ENCODE data around the gene SLC8B1. TPM values are rescaled to one million over a fixed set of nuclear protein-coding genes. Genes with fewer than 3 reads are reported as not detected.

SLC8B1 gene
- total RNA-seq, 1 donor from 2014 or later, result 44.6 TPM

GRCh38 chr12:113302886-113303640 is 31.8 kb downstream of the SLC8B1 start:
- Mint-ChIP-seq H3K4me3 (ENCODE audit: unreplicated experiment) (no peak overlapping the region), H3K4me1 (ENCODE audit: unreplicated experiment) (peaks cover 12% of the 10 kb centered on the region), H3K9me3 (ENCODE audit: unreplicated experiment) (no peaks in the 10 kb centered on the region), H3K36me3 (ENCODE audit: low read depth, unreplicated experiment) (peaks cover 18% of the 10 kb centered on the region), H3K27ac (ENCODE audit: unreplicated experiment) (no peak overlapping the region), H3K27me3 (ENCODE audit: unreplicated experiment) (peaks cover 1% of the 10 kb centered on the region)
- TF ChIP-seq CTCF (IDR thresholded peaks at IDR 0.05; ENCODE audit: unreplicated experiment), result no peak
- DNase-seq (ENCODE audit: low spot score), result no peak

- Mint-ChIP-seq H3K27me3 (ENCODE audit: unreplicated experiment) (peaks cover 1% of the 10 kb centered on the region), H3K9me3 (ENCODE audit: unreplicated experiment) (no peaks in the 10 kb centered on the region), H3K4me3 (ENCODE audit: unreplicated experiment) (no peak overlapping the region), H3K4me1 (ENCODE audit: unreplicated experiment) (peaks cover 12% of the 10 kb centered on the region), H3K27ac (ENCODE audit: unreplicated experiment) (no peak overlapping the region), H3K36me3 (ENCODE audit: low read depth, unreplicated experiment) (peaks cover 18% of the 10 kb centered on the region)
- DNase-seq (ENCODE audit: low spot score), result no peak
- no peak for TF ChIP-seq CTCF (IDR thresholded peaks at IDR 0.05; ENCODE audit: unreplicated experiment)
These were observed 32.4 kb downstream of the SLC8B1 start for GRCh38 chr12:113302466-113302865.

GRCh38 chr12:113301811-113302210 is 33.1 kb downstream of the SLC8B1 start:
- Mint-ChIP-seq H3K36me3 (ENCODE audit: low read depth, unreplicated experiment) (peaks cover 18% of the 10 kb centered on the region), H3K9me3 (ENCODE audit: unreplicated experiment) (no peaks in the 10 kb centered on the region), H3K27me3 (ENCODE audit: unreplicated experiment) (peaks cover 1% of the 10 kb centered on the region), H3K4me3 (ENCODE audit: unreplicated experiment) (no peak overlapping the region), H3K27ac (ENCODE audit: unreplicated experiment) (no peak overlapping the region), H3K4me1 (ENCODE audit: unreplicated experiment) (peaks cover 12% of the 10 kb centered on the region)
- DNase-seq (ENCODE audit: low spot score), result no peak
- no peak for TF ChIP-seq CTCF (IDR thresholded peaks at IDR 0.05; ENCODE audit: unreplicated experiment)

- Mint-ChIP-seq H3K4me3 (ENCODE audit: unreplicated experiment) (no peak overlapping the region), H3K27ac (ENCODE audit: unreplicated experiment) (no peak overlapping the region), H3K27me3 (ENCODE audit: unreplicated experiment) (peaks cover 1% of the 10 kb centered on the region), H3K4me1 (ENCODE audit: unreplicated experiment) (peaks cover 12% of the 10 kb centered on the region), H3K36me3 (ENCODE audit: low read depth, unreplicated experiment) (peaks cover 18% of the 10 kb centered on the region), H3K9me3 (ENCODE audit: unreplicated experiment) (no peaks in the 10 kb centered on the region)
- no peak for DNase-seq (ENCODE audit: low spot score)
- TF ChIP-seq CTCF (IDR thresholded peaks at IDR 0.05; ENCODE audit: unreplicated experiment), result no peak
These were observed 35.2 kb downstream of the SLC8B1 start for GRCh38 chr12:113299619-113300237.

All from endothelial cell (in vitro differentiated cells).